Panc1 (cell line): ENCODE data around the gene APOL6. TPM values are rescaled to one million over a fixed set of nuclear protein-coding genes. Genes with fewer than 3 reads are reported as not detected.

Experiments
- ATAC-seq: fragments of 200-7000 bp; cut with Tn5 transposase; 2 replicates; pipeline ENCODE4 v1.9.1; 2020; ENCODE audit warnings: mild to moderate bottlenecking, moderate library complexity
- BruUV-seq: library from RNA; stranded (reverse); fragments of 400-500 nt; replicated peaks from 2 replicates; lab custom pipeline; 2021; lab: Mats Ljungman, UMichigan
- CTCF ChIA-PET: fragments of 300-600 bp; sonication (Branson Sonifier 250); formaldehyde crosslinking; loops from one replicate; lab custom pipeline; 2022; ENCODE audit warnings: antibody characterized with exemption; lab: Charles Lee
- POLR2A ChIA-PET: fragments of 300-600 bp; sonication (Branson Sonifier 250); formaldehyde crosslinking; loops from one replicate; lab custom pipeline; 2022; ENCODE audit warnings: antibody characterized with exemption; lab: Charles Lee
- DNase-seq: peaks from one replicate; pipeline ENCODE4 v3.0.0-alpha.2; 2010; ENCODE audit warnings: low read depth, low spot score
- H3K27ac ChIP-seq: 2 replicates; pipeline ENCODE4 v1.5.1; 2011; ENCODE audit warnings: mild to moderate bottlenecking, low read length, inconsistent platforms
- H3K27me3 ChIP-seq: fragments of 200-500 bp; sonication (Bioruptor generic); 2 replicates; pipeline ENCODE4 v1.6.0; 2014; ENCODE audit warnings: low read length, inconsistent platforms; ENCODE audit not compliant: control insufficient read depth, insufficient read depth
- H3K36me3 ChIP-seq: fragments of 200-500 bp; sonication (Bioruptor generic); 2 replicates; pipeline ENCODE4 v1.5.1; 2014; ENCODE audit warnings: inconsistent platforms, mild to moderate bottlenecking, low read length, moderate library complexity; ENCODE audit not compliant: control insufficient read depth, insufficient read depth
- H3K4me1 ChIP-seq: 2 replicates; pipeline ENCODE4 v1.5.1; 2011; ENCODE audit warnings: inconsistent platforms, mild to moderate bottlenecking, low read length, moderate library complexity; ENCODE audit not compliant: control insufficient read depth, insufficient read depth
- H3K4me3 ChIP-seq, 2 experiments: 2 replicates each; pipeline ENCODE4 v1.5.1; 2011 to 2012; ENCODE audit warnings: low read depth in 2 of 2, low read length in 2 of 2, mild to moderate bottlenecking in 2 of 2, inconsistent platforms in 1 of 2, moderate library complexity in 1 of 2
- H3K9me3 ChIP-seq: fragments of 200-500 bp; sonication (Bioruptor generic); 2 replicates; pipeline ENCODE4 v1.5.1; 2014; ENCODE audit warnings: low read depth, mild to moderate bottlenecking, inconsistent platforms, low read length, moderate library complexity; ENCODE audit not compliant: control insufficient read depth, insufficient read depth
- CTCF ChIP-seq: fragments of 450-650 bp; IDR thresholded peaks from 2 replicates; pipeline ENCODE4 v1.5.1; 2017; ENCODE audit warnings: mild to moderate bottlenecking
- POLR2AphosphoS5 ChIP-seq: IDR thresholded peaks from 2 replicates; pipeline ENCODE4 v1.6.1; 2012; ENCODE audit warnings: mild to moderate bottlenecking, low read depth, low read length, moderate library complexity
- REST ChIP-seq, 2 experiments: IDR thresholded peaks; 2 replicates each; pipeline ENCODE4 v1.6.1; 2011 to 2012; ENCODE audit warnings: low read depth in 2 of 2, control low read depth in 1 of 2, low read length in 1 of 2, mild to moderate bottlenecking in 1 of 2, moderate library complexity in 1 of 2; ENCODE audit not compliant: insufficient read depth in 1 of 2
- SIN3A ChIP-seq: IDR thresholded peaks from 2 replicates; pipeline ENCODE4 v1.6.1; 2012; ENCODE audit warnings: low read depth, mild to moderate bottlenecking, low read length, moderate library complexity, borderline replicate concordance; ENCODE audit not compliant: insufficient read depth
- TCF7L2 ChIP-seq: IDR thresholded peaks from 2 replicates; pipeline ENCODE4 v1.6.1; 2011; ENCODE audit warnings: mild to moderate bottlenecking, low read depth, low read length, inconsistent platforms
- in situ Hi-C: cut with HindIII; loops from 2 replicates; pipeline ENCODE4 v1.10.0; 2016; ENCODE audit warnings: low sequenced_read_pairs, low pct_unique_long_range_greater_than_20kb
- intact Hi-C: fragments of 100-400 bp; cut with micrococcal nuclease; formaldehyde crosslinking; loops from one replicate; pipeline ENCODE4 v1.10.0; 2022; ENCODE audit not compliant: unreplicated experiment
- total RNA-seq: library from RNA; stranded (reverse); gene quantifications from one replicate; pipeline ENCODE4 v1.2.1, GENCODE V29; 2021; ENCODE audit not compliant: unreplicated experiment

Gene APOL6
- total RNA-seq, 1 experiment from 2014 or later, result 16.4 TPM

GRCh38 chr22:35662914-35663313, 14.7 kb downstream of the APOL6 start:
- Histone ChIP-seq H3K36me3 (no peaks in the 10 kb centered on the region), H3K9me3 (peaks cover 6% of the 10 kb centered on the region; the same call in 1 of the 2 replicates), H3K4me3 (no peak overlapping the region), H3K27me3 (no peaks in the 10 kb centered on the region), H3K4me1 (no peaks in the 10 kb centered on the region), H3K27ac (no peak overlapping the region)
- DNase-seq (no peak), ATAC-seq (no peak)
- ChIA-PET CTCF (interaction anchor here (0.6 kb wide), 1 partner anchor 13 kb away, joined by 5 read pairs; no protein-coding TSS in a partner anchor), POLR2A (interaction anchor here (0.6 kb wide), 1 partner anchor 41 kb away, joined by 4 read pairs; no protein-coding TSS in a partner anchor)
- in situ Hi-C loops (no loop called here), intact Hi-C loops (no loop called here)
- no peak for TF ChIP-seq SIN3A
- TF ChIP-seq POLR2AphosphoS5, result no peak
- TF ChIP-seq CTCF, result no peak
- TF ChIP-seq TCF7L2, result no peak
- TF ChIP-seq REST (IDR thresholded peaks at IDR 0.05; ENCODE audit: insufficient read depth in 1 of 2, low read depth in 2 of 2, low read length in 1 of 2), result no peak
- BruUV-seq, result no TSS peak

GRCh38 chr22:35663371-35663770, 15.1 kb downstream of the APOL6 start:
- Histone ChIP-seq H3K4me1 (no peaks in the 10 kb centered on the region), H3K4me3 (no peak overlapping the region), H3K36me3 (no peaks in the 10 kb centered on the region), H3K9me3 (peaks cover 6% of the 10 kb centered on the region; the same call in 1 of the 2 replicates), H3K27ac (no peak overlapping the region), H3K27me3 (no peaks in the 10 kb centered on the region)
- POLR2A ChIA-PET, result interaction anchor here (0.6 kb wide), 1 partner anchor 40 kb away, joined by 4 read pairs; no protein-coding TSS in a partner anchor
- in situ Hi-C loops, result no loop called here
- ATAC-seq (no peak), DNase-seq (no peak)
- BruUV-seq, result no TSS peak
- no peak for TF ChIP-seq REST (IDR thresholded peaks at IDR 0.05; ENCODE audit: insufficient read depth in 1 of 2, low read depth in 2 of 2, low read length in 1 of 2)
- no peak for TF ChIP-seq POLR2AphosphoS5
- no peak for TF ChIP-seq SIN3A
- TF ChIP-seq CTCF, result no peak
- no peak for TF ChIP-seq TCF7L2
- intact Hi-C loops, result no loop called here
- CTCF ChIA-PET, result no interaction called here
